H1 (cell line): ENCODE measurements around the gene PHGDH. TPM values are rescaled to one million over a fixed set of nuclear protein-coding genes. Genes with fewer than 3 reads are reported as not detected.
A peak's percentile ranks its signal among the peaks of the same experiment; 100 is the strongest.

ENCODE experiments used
- CTCF ChIA-PET: fragments of 300-600 bp; sonication (Branson Sonifier 250); formaldehyde crosslinking; loops from one replicate; lab custom pipeline; 2021; ENCODE audit not compliant: partially characterized antibody; lab: Charles Lee
- POLR2A ChIA-PET: fragments of 300-600 bp; sonication (Branson Sonifier 250); formaldehyde crosslinking; loops from one replicate; lab custom pipeline; 2021; ENCODE audit warnings: inconsistent platforms; ENCODE audit not compliant: partially characterized antibody; lab: Charles Lee
- DNase-seq, 2 experiments: peaks; one replicate each; pipeline versions ENCODE4 v3.0.0 to v3.0.0-alpha.2; 2010 to 2022; ENCODE audit warnings: low spot score in 2 of 2, low read depth in 1 of 2, mixed read lengths in 1 of 2
- FAIRE-seq: peaks from 2 replicates; lab custom pipeline; 2011; peaks lifted over from hg19 to GRCh38; lab: Jason Lieb, UNC
- H2AFZ ChIP-seq: 2 replicates; pipeline ENCODE4 v1.8.1; 2012; ENCODE audit warnings: low read length, inconsistent platforms
- H2AK5ac ChIP-seq: 2 replicates; pipeline ENCODE4 v1.6.1; 2013; ENCODE audit warnings: low read depth, low read length
- H2BK120ac ChIP-seq: replicated peaks from 2 replicates; pipeline ENCODE3; 2013; ENCODE audit warnings: low read depth, low read length, inconsistent platforms
- H2BK12ac ChIP-seq: 2 replicates; pipeline ENCODE4 v1.6.1; 2013; ENCODE audit warnings: low read depth, low read length
- H2BK15ac ChIP-seq: 2 replicates; pipeline ENCODE4 v1.6.1; 2013; ENCODE audit warnings: low read length
- H2BK20ac ChIP-seq: 2 replicates; pipeline ENCODE4 v1.6.1; 2013; ENCODE audit warnings: low read length
- H2BK5ac ChIP-seq: 2 replicates; pipeline ENCODE4 v1.6.1; 2013; ENCODE audit warnings: low read depth, low read length
- H3K14ac ChIP-seq: 2 replicates; pipeline ENCODE4 v1.6.1; 2013; ENCODE audit warnings: inconsistent platforms; ENCODE audit not compliant: insufficient read length
- H3K18ac ChIP-seq: 2 replicates; pipeline ENCODE4 v1.6.1; 2013; ENCODE audit warnings: low read length; ENCODE audit errors: extremely low read depth
- H3K23ac ChIP-seq: 2 replicates; pipeline ENCODE4 v1.6.1; 2013; ENCODE audit warnings: inconsistent platforms; ENCODE audit not compliant: insufficient read length
- H3K23me2 ChIP-seq: 2 replicates; pipeline ENCODE4 v1.6.1; 2013; ENCODE audit warnings: low read depth, low read length
- H3K27ac ChIP-seq: 2 replicates; pipeline ENCODE4 v1.6.1; 2011; ENCODE audit warnings: low read depth, low read length, inconsistent platforms
- H3K27me3 ChIP-seq, 4 experiments: replicated peaks in 1 of 4; 1 replicate in 1 of 4; 2 replicates in 3 of 4; pipeline versions ENCODE4 v1.6.1 to v1.8.1; 2011 to 2013; ENCODE audit warnings: low read length in 3 of 4, mild to moderate bottlenecking in 3 of 4, inconsistent platforms in 2 of 4, mixed read lengths in 2 of 4, moderate library complexity in 1 of 4; ENCODE audit not compliant: control insufficient read depth in 3 of 4, insufficient read depth in 3 of 4; ENCODE audit errors: extremely low read depth in 1 of 4
- H3K36me3 ChIP-seq, 4 experiments: 2 replicates each; pipeline versions ENCODE4 v1.6.1 to v1.8.1; 2011 to 2013; ENCODE audit warnings: mild to moderate bottlenecking in 4 of 4, low read length in 3 of 4, moderate library complexity in 2 of 4, control low read depth in 1 of 4, inconsistent platforms in 1 of 4; ENCODE audit not compliant: insufficient read depth in 4 of 4, control insufficient read depth in 2 of 4
- H3K4ac ChIP-seq: replicated peaks from 2 replicates; pipeline ENCODE3; 2013; ENCODE audit warnings: low read length, low read depth, mixed read lengths, inconsistent platforms; ENCODE audit not compliant: insufficient read length
- H3K4me1 ChIP-seq, 4 experiments: replicated peaks in 1 of 4; 1 replicate in 1 of 4; 2 replicates in 3 of 4; pipeline versions ENCODE4 v1.6.1 to v1.8.1; 2011 to 2013; ENCODE audit warnings: low read length in 3 of 4, inconsistent platforms in 2 of 4, mixed read lengths in 1 of 4; ENCODE audit not compliant: insufficient read depth in 4 of 4, control insufficient read depth in 3 of 4
- H3K4me2 ChIP-seq, 2 experiments: 2 replicates each; pipeline versions ENCODE4 v1.6.1 to v1.8.1; 2011 to 2013; ENCODE audit warnings: low read depth in 2 of 2, low read length in 2 of 2, control low read depth in 1 of 2, inconsistent platforms in 1 of 2, mild to moderate bottlenecking in 1 of 2; ENCODE audit not compliant: insufficient read depth in 1 of 2
- H3K4me3 ChIP-seq, 4 experiments: fragments of 200-600, 300-600 bp in 1 of 4; sonication (generic), shearing (Covaris generic), sonication (Bioruptor Twin) in 1 of 4; 2 replicates each; pipeline versions ENCODE4 v1.5.1 to v1.8.1; 2011 to 2016; ENCODE audit warnings: low read length in 4 of 4, low read depth in 3 of 4, control low read depth in 2 of 4, inconsistent platforms in 2 of 4, mild to moderate bottlenecking in 2 of 4, mixed read lengths in 1 of 4, moderate library complexity in 1 of 4; ENCODE audit not compliant: insufficient read depth in 2 of 4; ENCODE audit errors: extremely low read depth in 1 of 4
- H3K56ac ChIP-seq: replicated peaks from 2 replicates; pipeline ENCODE3; 2013; ENCODE audit warnings: low read depth, mild to moderate bottlenecking, mixed read lengths, low read length, inconsistent platforms; ENCODE audit not compliant: insufficient read length
- H3K79me1 ChIP-seq: 2 replicates; pipeline ENCODE4 v1.6.1; 2013; ENCODE audit warnings: low read depth, low read length, control low read depth
- H3K79me2 ChIP-seq, 2 experiments: 2 replicates each; pipeline versions ENCODE4 v1.6.1 to v1.8.1; 2012 to 2013; ENCODE audit warnings: low read length in 2 of 2, mild to moderate bottlenecking in 2 of 2, inconsistent platforms in 1 of 2; ENCODE audit not compliant: insufficient read depth in 2 of 2, control insufficient read depth in 1 of 2
- H3K9ac ChIP-seq, 4 experiments: replicated peaks in 1 of 4; 1 replicate in 1 of 4; 2 replicates in 3 of 4; pipeline versions ENCODE4 v1.6.1 to v1.8.1; 2011 to 2013; ENCODE audit warnings: low read depth in 3 of 4, low read length in 3 of 4, control low read depth in 2 of 4, mild to moderate bottlenecking in 2 of 4, moderate library complexity in 2 of 4, inconsistent platforms in 1 of 4; ENCODE audit errors: extremely low read depth in 1 of 4
- H3K9me3 ChIP-seq, 2 experiments: 2 replicates each; pipeline versions ENCODE4 v1.6.1 to v1.8.1; 2012 to 2013; ENCODE audit warnings: mild to moderate bottlenecking in 2 of 2, moderate library complexity in 2 of 2, control low read depth in 1 of 2, inconsistent platforms in 1 of 2, low read depth in 1 of 2, low read length in 1 of 2, mixed read lengths in 1 of 2; ENCODE audit not compliant: insufficient read depth in 2 of 2
- H4K20me1 ChIP-seq, 2 experiments: replicated peaks in 1 of 2; 2 replicates each; pipeline versions ENCODE3 to v1.8.1; 2011 to 2013; ENCODE audit warnings: inconsistent platforms in 2 of 2, low read length in 2 of 2, mild to moderate bottlenecking in 1 of 2; ENCODE audit not compliant: insufficient read depth in 2 of 2, control insufficient read depth in 1 of 2
- H4K5ac ChIP-seq: 2 replicates; pipeline ENCODE4 v1.6.1; 2013; ENCODE audit warnings: low read length, low read depth, mixed read lengths, inconsistent platforms; ENCODE audit not compliant: insufficient read length
- H4K8ac ChIP-seq: 2 replicates; pipeline ENCODE4 v1.8.0; 2013; ENCODE audit warnings: mild to moderate bottlenecking, moderate library complexity, low read length, inconsistent platforms; ENCODE audit not compliant: insufficient read depth; ENCODE audit errors: extremely low read depth
- H4K91ac ChIP-seq: replicated peaks from 2 replicates; pipeline ENCODE3; 2013; ENCODE audit warnings: low read length, mixed read lengths, inconsistent platforms; ENCODE audit not compliant: insufficient read length
- CEBPB ChIP-seq: IDR thresholded peaks from 2 replicates; pipeline ENCODE4 v1.6.1; 2012; ENCODE audit warnings: low read depth, low read length
- SIN3A ChIP-seq, 2 experiments: IDR thresholded peaks in 1 of 2; conservative IDR thresholded peaks in 1 of 2; 2 replicates each; pipeline ENCODE4 v1.6.1; 2011 to 2012; ENCODE audit warnings: low read length in 2 of 2, improper control_type of control experiment in 1 of 2, low read depth in 1 of 2, mild to moderate bottlenecking in 1 of 2
- WGBS, 2 experiments: shearing (Covaris generic) in 1 of 2; methylation state at CpG; one replicate each; pipeline versions ENCODE4 v1.1.6 to v1.1.7; 2013 to 2015; ENCODE audit warnings: low lambda C conversion rate in 2 of 2, mixed read lengths in 2 of 2, inconsistent platforms in 1 of 2, low coverage in 1 of 2, missing lambda C conversion rate in 1 of 2; ENCODE audit not compliant: insufficient replicate concordance in 2 of 2, insufficient coverage in 1 of 2, insufficient read length in 1 of 2; ENCODE audit errors: extremely low coverage in 1 of 2, missing lambda C conversion rate in 1 of 2; 5-methylcytosine and 5-hydroxymethylcytosine counted together
- polyA plus RNA-seq, 7 experiments: library from polyadenylated mRNA; depleted of rRNA in 3 of 7; stranded (reverse) in 5 of 7; unstranded in 2 of 7; fragments of >200 nt in 5 of 7; fragments of 200-250 nt in 2 of 7; gene quantifications; 1 replicate in 5 of 7; 2 replicates in 1 of 7; 4 replicates in 1 of 7; pipeline versions ENCODE4 v1.2.1 to v1.2.3, GENCODE V29; 2011 to 2013; ENCODE audit warnings: missing spikeins in 2 of 7, mixed read lengths in 2 of 7
- total RNA-seq: library from RNA; stranded (reverse); fragmentation: NEBNext Ultra II Directional; extraction: Animal tissue kit (Norgen Biotek cat#: 25700); gene quantifications from 2 replicates; pipeline ENCODE4 v1.2.1, GENCODE V29; 2021

The PHGDH gene
- total and polyA plus RNA-seq, 2 of the 8 experiments (the other 6 are each of a cell fraction or from before 2014, with no cell fraction given) = 358 to 687 TPM

GRCh38 chr1:119784191-119784781 lies 72.6 kb downstream of the PHGDH start:
- Histone ChIP-seq H3K36me3 (no peaks in the 10 kb centered on the region), H3K4me1 (no peaks in the 10 kb centered on the region), H3K18ac (no peak overlapping the region), H3K14ac (no peak overlapping the region), H2BK15ac (no peak overlapping the region), H3K4me3 (no peak overlapping the region), H4K5ac (no peak overlapping the region), H4K8ac (no peak overlapping the region), H3K27ac (no peak overlapping the region), H3K9ac (no peak overlapping the region), H3K79me1 (no peaks in the 10 kb centered on the region), H3K23ac (no peak overlapping the region), H2AK5ac (no peak overlapping the region), H2BK12ac (no peak overlapping the region), H3K27me3 (no peaks in the 10 kb centered on the region), H3K4me2 (no peak overlapping the region), H3K9me3 (no peaks in the 10 kb centered on the region), H2AFZ (no peak overlapping the region), H2BK120ac (no peak overlapping the region), H2BK5ac (no peak overlapping the region), H3K56ac (no peak overlapping the region), H2BK20ac (no peak overlapping the region), H3K23me2 (no peaks in the 10 kb centered on the region), H3K79me2 (no peaks in the 10 kb centered on the region), H3K4ac (no peak overlapping the region), H4K20me1 (no peaks in the 10 kb centered on the region), H4K91ac (no peak overlapping the region)
- DNase-seq (no peak), FAIRE-seq (no peak)
- 88% methylated on average over 3 of the region's 3 CpGs; no CpG with 5 or more reads in 1 of the 2 experiments for WGBS, 2 experiments
- CTCF ChIA-PET = interaction anchor here (1.0 to 1.5 kb wide), 3 partner anchors 12 to 189 kb away, joined by 3 to 5 read pairs (median 3); no protein-coding TSS in a partner anchor
- POLR2A ChIA-PET = interaction anchor here (0.7 to 1.4 kb wide), 3 partner anchors 10 to 38 kb away, joined by 3 to 6 read pairs (median 4); no protein-coding TSS in a partner anchor
- TF ChIP-seq SIN3A (conservative IDR thresholded peaks at IDR 0.05 in 1 of 2, IDR thresholded peaks at IDR 0.05 in 1 of 2; ENCODE audit: low read depth in 1 of 2, low read length in 2 of 2) (no peak), CEBPB (peak; percentile 37; the same call in 1 of the 2 replicates)
